DND-41 (cell line): Measurements from ENCODE around the gene CACHD1.

ENCODE experiments used
- ATAC-seq: fragments of 200-7000 bp; cut with Tn5 transposase; 3 replicates; pipeline ENCODE4 v1.9.1; 2021; ENCODE audit warnings: low read depth; ENCODE audit not compliant: insufficient read depth
- DNase-seq: peaks from one replicate; pipeline ENCODE4 v3.0.0-alpha.2; 2020
- H2AFZ ChIP-seq: 2 replicates; pipeline ENCODE4 v1.6.0; 2012; ENCODE audit warnings: low read depth, low read length
- H3K27ac ChIP-seq: 2 replicates; pipeline ENCODE4 v1.5.1; 2012; ENCODE audit warnings: low read length, inconsistent platforms
- H3K27me3 ChIP-seq: fragments of 200-600 bp; sonication (generic); 2 replicates; pipeline ENCODE4 v1.6.0; 2012; ENCODE audit warnings: low read length, mild to moderate bottlenecking, inconsistent platforms; ENCODE audit not compliant: insufficient read depth, poor library complexity
- H3K36me3 ChIP-seq: 2 replicates; pipeline ENCODE4 v1.5.1; 2012; ENCODE audit warnings: low read length, inconsistent platforms; ENCODE audit not compliant: insufficient read depth
- H3K4me1 ChIP-seq: 2 replicates; pipeline ENCODE4 v1.5.1; 2012; ENCODE audit warnings: mild to moderate bottlenecking, low read length; ENCODE audit not compliant: insufficient read depth
- H3K4me2 ChIP-seq: 2 replicates; pipeline ENCODE4 v1.6.0; 2012; ENCODE audit warnings: mild to moderate bottlenecking, moderate library complexity, low read length, inconsistent platforms; ENCODE audit not compliant: insufficient read depth
- H3K4me3 ChIP-seq, 2 experiments: fragments of 200-600 bp in 1 of 2; shearing (Covaris generic) in 1 of 2; 2 replicates each; pipeline ENCODE4 v1.5.1; 2012 to 2016; ENCODE audit warnings: inconsistent platforms in 2 of 2, low read length in 2 of 2, mild to moderate bottlenecking in 2 of 2, low read depth in 1 of 2, moderate library complexity in 1 of 2
- H3K79me2 ChIP-seq: 2 replicates; pipeline ENCODE4 v1.6.0; 2012; ENCODE audit warnings: low read length, inconsistent platforms; ENCODE audit not compliant: insufficient read depth
- H3K9ac ChIP-seq: 2 replicates; pipeline ENCODE4 v1.6.0; 2012; ENCODE audit warnings: low read depth, mild to moderate bottlenecking, inconsistent platforms, low read length, moderate library complexity
- H3K9me3 ChIP-seq: 2 replicates; pipeline ENCODE4 v1.5.1; 2012; ENCODE audit warnings: low read length, moderate library complexity, mild to moderate bottlenecking, inconsistent platforms; ENCODE audit not compliant: insufficient read depth, severe bottlenecking
- H4K20me1 ChIP-seq: 2 replicates; pipeline ENCODE4 v1.6.0; 2012; ENCODE audit warnings: low read length; ENCODE audit not compliant: insufficient read depth
- CTCF ChIP-seq: IDR thresholded peaks from 2 replicates; pipeline ENCODE4 v1.5.1; 2012; ENCODE audit warnings: borderline replicate concordance, low read length, moderate library complexity, mild to moderate bottlenecking; ENCODE audit not compliant: poor library complexity, severe bottlenecking; ENCODE audit errors: extremely low read depth
- EZH2 ChIP-seq: IDR thresholded peaks from 3 replicates; pipeline ENCODE4 v1.6.1; 2012; ENCODE audit warnings: borderline replicate concordance, low read depth, mild to moderate bottlenecking, moderate library complexity, low read length, inconsistent platforms; ENCODE audit not compliant: severe bottlenecking

Gene CACHD1

GRCh38 chr1:64425521-64425920 is 44.4 kb upstream of the CACHD1 start:
- no peaks in the 10 kb centered on the region for H3K27me3 ChIP-seq
- H3K79me2 ChIP-seq = no peaks in the 10 kb centered on the region
- ATAC-seq (no peak), DNase-seq (no peak)
- no peak overlapping the region for H2AFZ ChIP-seq
- TF ChIP-seq CTCF (no peak), EZH2 (no peak)
- H3K4me3 ChIP-seq = no peak overlapping the region
- no peak overlapping the region for H3K9ac ChIP-seq
- no peak overlapping the region for H3K27ac ChIP-seq
- H3K4me2 ChIP-seq = no peak overlapping the region
- no peaks in the 10 kb centered on the region for H3K4me1 ChIP-seq
- H3K9me3 ChIP-seq = no peaks in the 10 kb centered on the region
- no peaks in the 10 kb centered on the region for H4K20me1 ChIP-seq
- no peaks in the 10 kb centered on the region for H3K36me3 ChIP-seq

- no peaks in the 10 kb centered on the region for H3K27me3 ChIP-seq
- no peak overlapping the region for H3K9ac ChIP-seq
- H2AFZ ChIP-seq = no peak overlapping the region
- H3K4me1 ChIP-seq = no peaks in the 10 kb centered on the region
- TF ChIP-seq CTCF (no peak), EZH2 (no peak)
- no peaks in the 10 kb centered on the region for H4K20me1 ChIP-seq
- DNase-seq = no peak
- no peak overlapping the region for H3K4me2 ChIP-seq
- no peak overlapping the region for H3K4me3 ChIP-seq
- no peaks in the 10 kb centered on the region for H3K9me3 ChIP-seq
- H3K79me2 ChIP-seq = no peaks in the 10 kb centered on the region
- no peak for ATAC-seq
- H3K27ac ChIP-seq = no peak overlapping the region
- H3K36me3 ChIP-seq = no peaks in the 10 kb centered on the region
Observed at GRCh38 chr1:64426681-64427080, 43.2 kb upstream of the CACHD1 start.

GRCh38 chr1:64427879-64428278 is 42.0 kb upstream of the CACHD1 start:
- Histone ChIP-seq H3K9me3 (no peaks in the 10 kb centered on the region), H3K4me2 (no peak overlapping the region), H3K9ac (no peak overlapping the region), H3K36me3 (no peaks in the 10 kb centered on the region), H3K27me3 (no peaks in the 10 kb centered on the region), H4K20me1 (no peaks in the 10 kb centered on the region), H3K4me1 (no peaks in the 10 kb centered on the region), H3K27ac (no peak overlapping the region), H2AFZ (no peak overlapping the region), H3K4me3 (no peak overlapping the region), H3K79me2 (no peaks in the 10 kb centered on the region)
- DNase-seq (no peak), ATAC-seq (no peak)
- no peak for TF ChIP-seq CTCF
- no peak for TF ChIP-seq EZH2

GRCh38 chr1:64433308-64433707 is 36.6 kb upstream of the CACHD1 start:
- Histone ChIP-seq H3K27me3 (no peaks in the 10 kb centered on the region), H4K20me1 (no peaks in the 10 kb centered on the region), H3K27ac (no peak overlapping the region), H3K79me2 (no peaks in the 10 kb centered on the region), H3K36me3 (no peaks in the 10 kb centered on the region), H3K9me3 (no peaks in the 10 kb centered on the region), H3K4me1 (no peaks in the 10 kb centered on the region), H3K4me2 (no peak overlapping the region), H3K4me3 (no peak overlapping the region), H3K9ac (no peak overlapping the region), H2AFZ (no peak overlapping the region)
- DNase-seq = no peak
- TF ChIP-seq EZH2 = no peak
- TF ChIP-seq CTCF = no peak
- ATAC-seq = no peak
